ENCODE results near the gene CTNNA2.

The CTNNA2 gene

GRCh38 chr2:80410346-80410745 is 897.5 kb downstream of the CTNNA2 start:
- no peak for DNase-seq (ENCODE audit: low read depth)

GRCh38 chr2:80413136-80413535 is 900.3 kb downstream of the CTNNA2 start:
- DNase-seq (ENCODE audit: low read depth), result no peak

GRCh38 chr2:80417737-80418136 is 904.9 kb downstream of the CTNNA2 start:
- no peak for DNase-seq (ENCODE audit: low read depth)

- DNase-seq (ENCODE audit: low read depth), result no peak
Measured at GRCh38 chr2:80420530-80421208, 907.8 kb downstream of the CTNNA2 start.

GRCh38 chr2:80429251-80429650 is 916.4 kb downstream of the CTNNA2 start:
- no peak for DNase-seq (ENCODE audit: low read depth)

GRCh38 chr2:80437959-80438358 is 925.1 kb downstream of the CTNNA2 start:
- DNase-seq (ENCODE audit: low read depth), result no peak

- DNase-seq (ENCODE audit: low read depth), result no peak
Measured at GRCh38 chr2:80438686-80439085, 925.8 kb downstream of the CTNNA2 start.

- no peak for DNase-seq (ENCODE audit: low read depth)
Measured at GRCh38 chr2:80454628-80455027, 941.8 kb downstream of the CTNNA2 start.

- DNase-seq (ENCODE audit: low read depth), result no peak
Measured at GRCh38 chr2:80459028-80459427, 946.2 kb downstream of the CTNNA2 start.

- no peak for DNase-seq (ENCODE audit: low read depth)
Measured at GRCh38 chr2:80461505-80462197, 948.8 kb downstream of the CTNNA2 start.

GRCh38 chr2:80462654-80463053 is 949.8 kb downstream of the CTNNA2 start:
- DNase-seq (ENCODE audit: low read depth), result no peak

- no peak for DNase-seq (ENCODE audit: low read depth)
Measured at GRCh38 chr2:80464275-80464674, 951.4 kb downstream of the CTNNA2 start.

- DNase-seq (ENCODE audit: low read depth), result no peak
Measured at GRCh38 chr2:80467262-80467811, 954.5 kb downstream of the CTNNA2 start.

- DNase-seq (ENCODE audit: low read depth), result no peak
Measured at GRCh38 chr2:80469428-80469827, 956.6 kb downstream of the CTNNA2 start.

GRCh38 chr2:80473069-80473468 is 960.2 kb downstream of the CTNNA2 start:
- DNase-seq (ENCODE audit: low read depth), result no peak

- no peak for DNase-seq (ENCODE audit: low read depth)
Measured at GRCh38 chr2:80473796-80474195, 960.9 kb downstream of the CTNNA2 start.

- no peak for DNase-seq (ENCODE audit: low read depth)
Measured at GRCh38 chr2:80475970-80476369, 963.1 kb downstream of the CTNNA2 start.

GRCh38 chr2:80476535-80477117 is 963.8 kb downstream of the CTNNA2 start:
- no peak for DNase-seq (ENCODE audit: low read depth)

GRCh38 chr2:80482276-80482675 is 969.4 kb downstream of the CTNNA2 start:
- no peak for DNase-seq (ENCODE audit: low read depth)

GRCh38 chr2:80489717-80490116 is 976.9 kb downstream of the CTNNA2 start:
- no peak for DNase-seq (ENCODE audit: low read depth)

- DNase-seq (ENCODE audit: low read depth), result no peak
Measured at GRCh38 chr2:80490964-80491363, 978.1 kb downstream of the CTNNA2 start.

- DNase-seq (ENCODE audit: low read depth), result no peak
Measured at GRCh38 chr2:80496346-80496745, 983.5 kb downstream of the CTNNA2 start.

GRCh38 chr2:80496775-80497174 is 983.9 kb downstream of the CTNNA2 start:
- no peak for DNase-seq (ENCODE audit: low read depth)

Data from stimulated activated CD8-positive, alpha-beta memory T cell treated with anti-CD3 and anti-CD28 coated beads, Interleukin-7, amount 100 ng/mL, for 24 hours (primary cell).